Ishikawa (cell line): ENCODE data around the gene RPL36.

ENCODE experiments used
- CEBPB ChIP-seq: IDR thresholded peaks from 2 replicates; pipeline ENCODE4 v1.6.1; 2012
- CREB1 ChIP-seq: IDR thresholded peaks from 2 replicates; pipeline ENCODE4 v1.6.1; 2012; ENCODE audit warnings: low read depth
- EGR1 ChIP-seq: IDR thresholded peaks from 2 replicates; pipeline ENCODE4 v1.6.1; 2012
- EP300 ChIP-seq: IDR thresholded peaks from 2 replicates; pipeline ENCODE4 v1.6.1; 2012; ENCODE audit warnings: borderline replicate concordance
- FOXM1 ChIP-seq: IDR thresholded peaks from 2 replicates; pipeline ENCODE4 v1.6.1; 2012; ENCODE audit warnings: low read depth, borderline replicate concordance
- MAX ChIP-seq: IDR thresholded peaks from 2 replicates; pipeline ENCODE4 v1.6.1; 2012
- NFIC ChIP-seq: IDR thresholded peaks from 2 replicates; pipeline ENCODE4 v1.6.1; 2012
- RAD21 ChIP-seq: IDR thresholded peaks from 2 replicates; pipeline ENCODE4 v1.6.1; 2012; ENCODE audit warnings: low read depth
- TAF1 ChIP-seq: IDR thresholded peaks from 2 replicates; pipeline ENCODE4 v1.6.1; 2012; ENCODE audit warnings: low read depth, mild to moderate bottlenecking
- TCF12 ChIP-seq: IDR thresholded peaks from 2 replicates; pipeline ENCODE4 v1.6.1; 2012; ENCODE audit warnings: low read depth
- TEAD4 ChIP-seq: IDR thresholded peaks from 2 replicates; pipeline ENCODE4 v1.6.1; 2012
- USF1 ChIP-seq: IDR thresholded peaks from 2 replicates; pipeline ENCODE4 v1.6.1; 2012
- YY1 ChIP-seq: IDR thresholded peaks from 2 replicates; pipeline ENCODE4 v1.6.1; 2012; ENCODE audit warnings: low read depth
- ZBTB7A ChIP-seq: IDR thresholded peaks from 2 replicates; pipeline ENCODE4 v1.6.1; 2012; ENCODE audit warnings: low read depth
- TF ChIP-seq, protein P1 (sequence below): IDR thresholded peaks from 2 replicates; pipeline ENCODE4 v1.6.1; 2012; ENCODE audit warnings: low read depth, mild to moderate bottlenecking

RPL36 gene

GRCh38 chr19:5706876-5707573, 16.9 kb downstream of the RPL36 start:
- TF ChIP-seq EP300 (no peak), NFIC (no peak), EGR1 (no peak), FOXM1 (no peak), CREB1 (no peak), RAD21 (no peak), TAF1 (no peak), YY1 (no peak), ZBTB7A (no peak), MAX (no peak), TEAD4 (no peak), CEBPB (no peak)
- TF ChIP-seq, protein P1, sequence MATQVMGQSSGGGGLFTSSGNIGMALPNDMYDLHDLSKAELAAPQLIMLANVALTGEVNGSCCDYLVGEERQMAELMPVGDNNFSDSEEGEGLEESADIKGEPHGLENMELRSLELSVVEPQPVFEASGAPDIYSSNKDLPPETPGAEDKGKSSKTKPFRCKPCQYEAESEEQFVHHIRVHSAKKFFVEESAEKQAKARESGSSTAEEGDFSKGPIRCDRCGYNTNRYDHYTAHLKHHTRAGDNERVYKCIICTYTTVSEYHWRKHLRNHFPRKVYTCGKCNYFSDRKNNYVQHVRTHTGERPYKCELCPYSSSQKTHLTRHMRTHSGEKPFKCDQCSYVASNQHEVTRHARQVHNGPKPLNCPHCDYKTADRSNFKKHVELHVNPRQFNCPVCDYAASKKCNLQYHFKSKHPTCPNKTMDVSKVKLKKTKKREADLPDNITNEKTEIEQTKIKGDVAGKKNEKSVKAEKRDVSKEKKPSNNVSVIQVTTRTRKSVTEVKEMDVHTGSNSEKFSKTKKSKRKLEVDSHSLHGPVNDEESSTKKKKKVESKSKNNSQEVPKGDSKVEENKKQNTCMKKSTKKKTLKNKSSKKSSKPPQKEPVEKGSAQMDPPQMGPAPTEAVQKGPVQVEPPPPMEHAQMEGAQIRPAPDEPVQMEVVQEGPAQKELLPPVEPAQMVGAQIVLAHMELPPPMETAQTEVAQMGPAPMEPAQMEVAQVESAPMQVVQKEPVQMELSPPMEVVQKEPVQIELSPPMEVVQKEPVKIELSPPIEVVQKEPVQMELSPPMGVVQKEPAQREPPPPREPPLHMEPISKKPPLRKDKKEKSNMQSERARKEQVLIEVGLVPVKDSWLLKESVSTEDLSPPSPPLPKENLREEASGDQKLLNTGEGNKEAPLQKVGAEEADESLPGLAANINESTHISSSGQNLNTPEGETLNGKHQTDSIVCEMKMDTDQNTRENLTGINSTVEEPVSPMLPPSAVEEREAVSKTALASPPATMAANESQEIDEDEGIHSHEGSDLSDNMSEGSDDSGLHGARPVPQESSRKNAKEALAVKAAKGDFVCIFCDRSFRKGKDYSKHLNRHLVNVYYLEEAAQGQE: no peak

GRCh38 chr19:5707576-5708575, 17.8 kb downstream of the RPL36 start:
- TF ChIP-seq YY1 (no peak), CREB1 (no peak), CEBPB (no peak), RAD21 (no peak), ZBTB7A (no peak), TCF12 (no peak), NFIC (no peak), TAF1 (no peak), EGR1 (no peak), USF1 (no peak), EP300 (no peak), TEAD4 (no peak), MAX (no peak), FOXM1 (no peak)
- TF ChIP-seq, protein P1: no peak

DNA sequence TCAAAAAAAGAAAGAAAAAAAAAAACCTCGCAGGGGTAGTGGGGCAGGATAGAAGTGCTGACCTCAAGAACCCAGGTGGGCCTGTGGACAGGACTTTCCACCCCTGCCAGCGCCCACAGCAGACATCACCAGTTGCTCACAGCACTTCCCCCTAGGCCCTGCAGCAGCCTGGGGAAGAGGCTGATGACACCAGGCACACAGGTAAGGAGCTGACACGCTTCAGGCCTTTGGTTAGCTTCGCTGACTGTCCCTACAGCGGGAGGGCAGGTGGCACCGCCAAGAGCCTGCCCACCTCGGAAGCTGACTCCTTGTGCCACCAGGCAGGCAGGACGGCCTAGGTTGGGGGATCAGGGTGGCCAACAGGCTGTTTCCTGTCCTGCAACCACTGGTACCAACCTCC, 20.9 kb downstream of the RPL36 start:
- no peak for TF ChIP-seq CREB1
- no peak for TF ChIP-seq USF1
- TF ChIP-seq, protein P1: no peak
- no peak for TF ChIP-seq TCF12
- no peak for TF ChIP-seq NFIC
- no peak for TF ChIP-seq ZBTB7A

DNA sequence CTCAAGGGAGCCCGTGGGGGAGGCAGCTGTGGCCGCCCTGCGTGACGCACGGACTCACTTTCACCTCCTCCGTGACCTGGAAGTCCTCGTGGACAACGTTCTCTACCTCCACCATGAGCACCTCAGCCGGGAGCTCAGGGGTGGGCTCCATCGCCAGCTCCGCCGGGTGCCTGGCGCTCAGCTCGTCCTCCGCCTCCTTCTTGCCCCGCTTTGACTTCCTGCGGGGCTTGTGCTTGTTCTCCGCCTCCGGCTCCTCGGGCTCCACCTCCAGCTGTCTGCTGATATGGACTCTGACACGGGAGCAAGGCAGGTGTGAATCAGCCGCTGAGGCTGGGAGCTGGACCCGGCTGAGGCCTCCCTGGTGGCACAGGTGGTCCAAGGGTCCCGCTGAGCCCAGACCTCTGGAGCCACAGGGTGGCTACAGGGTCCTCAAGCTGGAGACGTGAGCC, 21.6 kb downstream of the RPL36 start:
- TF ChIP-seq TCF12 (no peak), ZBTB7A (no peak), TAF1 (no peak), TEAD4 (no peak), NFIC (no peak)
